GM19099 (cell line): ENCODE data around the gene MYRFL.

Experiments used
- POLR2A ChIP-seq: IDR thresholded peaks from 3 replicates; pipeline ENCODE4 v1.6.1; 2011; ENCODE audit warnings: low read depth; ENCODE audit not compliant: insufficient read length; ENCODE audit errors: extremely low read depth

Gene MYRFL

GRCh38 chr12:69904777-69905176, 79.8 kb downstream of the MYRFL start:
- TF ChIP-seq POLR2A: no peak

GRCh38 chr12:69905801-69906200, 80.8 kb downstream of the MYRFL start:
- TF ChIP-seq POLR2A: no peak

DNA sequence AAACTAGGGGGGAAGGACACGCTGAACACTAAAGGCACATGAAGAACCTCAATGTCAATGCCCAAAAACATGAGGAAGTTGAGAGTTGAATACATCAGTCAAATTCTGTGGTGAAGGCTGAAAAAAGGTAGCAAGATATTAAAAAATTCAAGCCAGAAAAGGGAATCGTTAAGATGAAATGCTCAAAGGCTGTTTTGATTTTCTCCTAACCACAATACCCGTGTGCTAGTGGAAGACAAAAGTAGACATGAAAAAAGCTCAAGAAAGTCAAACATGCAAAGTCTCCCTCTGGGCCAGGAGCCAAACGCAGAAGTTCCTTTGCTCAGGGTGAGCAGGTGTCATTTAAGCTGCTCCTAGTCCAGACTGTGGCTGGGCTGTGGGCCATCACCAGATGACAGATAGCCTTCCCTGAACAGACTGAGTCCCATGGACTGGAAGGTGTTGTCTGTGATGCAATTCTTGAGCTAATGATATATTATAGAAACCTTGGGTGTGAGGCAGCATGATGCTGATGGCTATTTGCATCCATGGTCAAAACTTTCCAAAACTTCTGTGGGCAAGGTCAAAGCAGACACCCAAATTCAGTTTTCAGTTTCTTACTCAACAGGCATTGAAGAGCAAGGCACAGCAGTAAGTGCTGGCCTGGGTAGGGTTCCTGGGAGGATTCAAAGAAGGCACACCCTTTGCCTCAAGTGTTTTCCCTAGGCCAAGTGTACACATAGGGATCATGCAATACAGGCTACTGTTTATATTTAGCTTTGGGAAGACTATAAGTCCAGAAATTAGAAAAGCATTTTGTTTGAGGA, 81.6 kb downstream of the MYRFL start:
- TF ChIP-seq POLR2A: no peak

DNA sequence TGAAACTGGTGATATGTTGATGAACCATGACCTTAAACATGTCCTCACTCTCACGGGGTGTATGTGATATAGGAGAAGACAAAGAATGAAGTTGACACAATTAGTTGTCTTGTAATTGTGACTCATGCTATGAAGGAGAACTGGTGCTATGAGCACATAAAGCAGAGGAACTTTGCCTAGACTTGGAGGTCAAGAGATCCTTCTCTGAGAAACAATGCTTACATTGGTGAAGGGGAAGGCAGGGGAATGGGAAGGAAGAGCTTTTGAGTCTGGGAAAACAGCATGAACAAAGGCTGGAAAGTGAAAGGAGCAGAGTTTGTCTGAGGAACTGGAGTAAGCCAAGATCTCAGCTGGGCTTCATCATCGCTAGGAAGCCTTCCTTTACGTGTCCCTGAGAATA, 83.2 kb downstream of the MYRFL start:
- TF ChIP-seq POLR2A: no peak

DNA sequence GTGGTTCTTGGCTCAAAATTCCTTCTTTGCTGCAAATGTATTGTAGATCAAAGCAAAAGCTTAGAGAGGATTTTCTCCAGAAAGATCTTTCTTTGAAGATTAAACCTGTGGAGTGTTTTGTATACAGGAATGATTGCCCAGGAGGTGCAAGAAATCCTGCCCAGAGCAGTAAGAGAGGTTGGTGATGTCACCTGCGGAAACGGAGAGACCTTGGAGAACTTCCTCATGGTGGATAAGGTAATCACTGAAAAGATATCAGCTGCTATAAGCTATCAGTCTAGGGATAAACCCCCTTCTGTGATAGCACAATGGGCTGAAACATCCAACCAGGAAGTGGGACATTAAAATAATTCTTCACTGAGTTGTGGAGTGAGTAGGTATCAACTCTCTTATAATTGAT, 85.7 kb downstream of the MYRFL start:
- TF ChIP-seq POLR2A: no peak

GRCh38 chr12:69913526-69913925, 88.5 kb downstream of the MYRFL start:
- TF ChIP-seq POLR2A: no peak

- TF ChIP-seq POLR2A: no peak
Measured at GRCh38 chr12:69915964-69916363, 90.9 kb downstream of the MYRFL start.

DNA sequence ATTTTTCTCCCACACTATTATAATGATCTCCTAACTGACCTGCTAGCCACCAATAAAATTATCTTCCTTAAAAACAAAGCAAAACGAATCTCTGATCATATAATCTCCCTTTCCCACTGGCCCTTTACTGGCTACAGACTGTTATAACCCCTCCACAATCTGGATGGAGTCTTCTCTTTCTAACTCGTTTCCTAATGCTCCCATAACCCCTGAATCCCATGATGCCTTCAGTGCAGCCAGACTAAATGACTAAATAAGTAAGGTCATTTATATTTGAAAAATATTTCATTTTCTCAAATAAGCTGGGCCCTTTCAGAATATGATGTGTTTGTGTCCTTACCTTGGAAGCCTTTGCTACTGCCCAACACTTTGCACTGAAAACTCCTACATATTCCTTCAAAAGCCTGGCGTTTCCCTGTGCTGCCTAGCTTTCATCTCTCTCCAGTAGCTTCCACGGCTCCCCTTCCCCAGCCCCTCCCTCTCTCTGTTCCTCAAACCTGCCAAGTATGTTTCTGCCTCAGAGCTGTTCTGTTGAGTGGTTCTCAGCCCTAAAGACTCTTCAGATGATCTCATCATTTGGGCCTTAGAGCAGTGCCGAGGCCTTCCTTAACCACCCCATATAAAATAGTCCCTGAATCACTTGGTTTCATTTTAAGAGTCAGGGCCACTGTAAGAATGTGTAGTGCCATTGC, 91.7 kb downstream of the MYRFL start:
- TF ChIP-seq POLR2A: no peak

- no peak for TF ChIP-seq POLR2A
Measured at GRCh38 chr12:69918287-69918686, 93.3 kb downstream of the MYRFL start.

DNA sequence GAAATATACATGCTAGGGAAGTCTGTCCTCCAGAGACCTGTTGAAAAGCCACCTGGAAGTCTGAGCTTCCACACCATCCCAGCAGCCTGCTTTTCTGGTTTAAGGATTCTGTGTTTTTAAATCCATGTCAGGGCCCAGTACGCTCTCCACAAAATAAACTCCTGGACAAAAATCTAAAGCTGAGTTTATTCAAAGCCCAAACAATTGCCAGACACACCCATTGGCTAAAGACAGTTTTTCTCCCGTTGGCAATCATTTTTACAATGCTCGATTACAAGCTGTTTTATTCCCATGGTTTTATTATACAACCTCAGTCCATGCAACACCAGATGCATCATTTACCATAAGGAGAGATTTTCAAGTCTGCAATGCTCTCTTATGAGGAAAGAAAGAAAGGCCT, 94.5 kb downstream of the MYRFL start:
- no peak for TF ChIP-seq POLR2A

- TF ChIP-seq POLR2A: no peak
Measured at GRCh38 chr12:69921831-69922230, 96.8 kb downstream of the MYRFL start.

GRCh38 chr12:69922999-69923398, 98.0 kb downstream of the MYRFL start:
- no peak for TF ChIP-seq POLR2A

GRCh38 chr12:69925291-69925690, 100.3 kb downstream of the MYRFL start:
- no peak for TF ChIP-seq POLR2A

DNA sequence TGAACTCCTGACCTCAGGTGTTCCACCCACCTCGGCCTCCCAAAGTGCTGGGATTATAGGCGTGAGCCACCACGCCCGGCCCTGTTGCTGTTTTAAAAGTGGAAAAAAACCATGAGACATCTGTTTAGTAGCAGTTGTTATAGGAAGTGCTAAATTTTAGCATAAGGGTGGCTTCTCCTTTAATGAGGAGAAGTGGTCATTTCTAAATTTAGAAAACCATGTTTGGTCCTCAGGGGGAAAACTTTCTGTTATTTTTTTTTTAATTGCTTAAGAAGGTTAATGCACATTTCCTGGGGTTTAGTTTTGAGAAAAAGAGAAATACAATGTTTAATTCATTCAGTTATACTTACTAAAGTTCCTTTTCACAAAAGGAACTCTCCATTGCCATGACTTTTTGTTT, 102.1 kb downstream of the MYRFL start:
- TF ChIP-seq POLR2A: no peak

- TF ChIP-seq POLR2A: no peak
Measured at GRCh38 chr12:69929125-69929524, 104.1 kb downstream of the MYRFL start.

GRCh38 chr12:69929531-69929930, 104.5 kb downstream of the MYRFL start:
- TF ChIP-seq POLR2A: no peak
